GM12892 (cell line): ENCODE results near the gene SLCO2A1.

Source experiments
- POLR2A ChIP-seq: IDR thresholded peaks from 2 replicates; pipeline ENCODE4 v1.6.1; 2011; ENCODE audit warnings: low read depth, low read length, control low read depth
- POLR2AphosphoS5 ChIP-seq: IDR thresholded peaks from 2 replicates; pipeline ENCODE4 v1.6.1; 2011; ENCODE audit warnings: low read depth, low read length, control low read depth
- TAF1 ChIP-seq: IDR thresholded peaks from 2 replicates; pipeline ENCODE4 v1.6.1; 2011; ENCODE audit warnings: low read depth, mild to moderate bottlenecking, control low read depth, low read length, borderline replicate concordance

GRCh38 chr3:133939463-133939835 is 90.3 kb downstream of the SLCO2A1 start:
- TF ChIP-seq TAF1 = no peak
- TF ChIP-seq POLR2A = no peak
- TF ChIP-seq POLR2AphosphoS5 = no peak
